ENCODE data around the gene TCAP.

The TCAP gene

GRCh38 chr17:39629494-39629880 is 35.7 kb upstream of the TCAP start:
- no peak for DNase-seq

- no peak for DNase-seq
Measured at GRCh38 chr17:39629898-39630297, 35.3 kb upstream of the TCAP start.

DNA sequence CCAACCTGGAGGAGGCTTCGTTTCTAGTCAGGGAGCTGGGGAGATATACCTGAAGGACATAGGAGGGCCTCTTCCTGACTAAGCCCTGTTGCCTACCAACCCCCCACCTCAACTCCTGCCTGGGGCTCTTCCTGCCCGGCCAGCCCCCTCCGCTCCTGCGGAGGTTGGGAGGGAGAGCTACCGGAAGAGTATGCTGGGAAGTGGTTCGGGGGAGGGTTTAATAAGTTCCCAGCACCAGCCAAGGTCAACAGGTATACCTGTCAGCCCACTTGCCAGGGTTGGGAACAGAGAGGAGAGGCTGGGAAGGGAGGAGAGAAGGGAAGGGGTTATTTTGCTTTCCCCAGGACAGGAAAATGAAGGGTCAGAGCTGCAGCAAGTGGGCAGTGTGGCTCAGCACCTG is 33.7 kb upstream of the TCAP start:
- DNase-seq: no peak

DNA sequence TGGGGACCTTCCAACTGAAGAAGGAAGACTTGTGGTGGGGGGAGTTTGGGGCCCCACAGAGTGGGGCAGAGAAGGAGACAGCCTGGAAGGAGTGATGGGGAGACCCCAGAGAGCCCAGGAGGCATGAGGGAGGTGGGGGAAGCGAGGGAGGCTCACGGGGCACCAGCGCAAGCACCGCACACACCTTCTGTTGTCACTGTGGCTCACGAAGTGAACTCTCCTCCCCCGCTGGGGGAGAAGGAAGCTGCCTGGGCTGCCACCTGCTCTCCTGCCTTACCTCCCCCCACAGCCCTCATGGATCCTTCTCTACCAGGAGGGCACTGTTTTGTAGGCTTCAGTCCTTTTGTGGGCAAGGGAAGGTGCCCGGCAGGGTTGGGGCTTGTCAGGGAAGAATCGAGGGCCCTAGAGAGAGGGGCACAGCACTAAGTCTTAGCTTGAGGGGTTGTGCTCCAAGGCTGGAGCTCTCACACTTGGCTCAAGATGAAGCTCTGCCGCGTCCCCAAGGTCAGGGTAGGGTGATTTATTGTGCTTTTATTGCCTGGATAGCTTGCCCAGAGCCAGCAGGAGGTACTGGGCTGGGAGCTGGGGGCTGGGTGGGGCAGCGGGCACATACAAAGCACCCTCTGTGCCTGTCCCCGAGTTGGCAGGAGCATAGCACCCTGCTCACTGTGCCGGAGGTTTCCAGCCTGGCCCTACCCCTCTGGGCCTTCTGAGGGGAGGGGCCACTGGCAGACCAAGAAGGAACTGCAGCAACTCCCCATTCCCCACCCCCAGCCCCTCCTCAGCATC is 32.8 kb upstream of the TCAP start:
- no peak for DNase-seq

- DNase-seq: no peak
Measured at GRCh38 chr17:39633570-39634183, 31.5 kb upstream of the TCAP start.

DNA sequence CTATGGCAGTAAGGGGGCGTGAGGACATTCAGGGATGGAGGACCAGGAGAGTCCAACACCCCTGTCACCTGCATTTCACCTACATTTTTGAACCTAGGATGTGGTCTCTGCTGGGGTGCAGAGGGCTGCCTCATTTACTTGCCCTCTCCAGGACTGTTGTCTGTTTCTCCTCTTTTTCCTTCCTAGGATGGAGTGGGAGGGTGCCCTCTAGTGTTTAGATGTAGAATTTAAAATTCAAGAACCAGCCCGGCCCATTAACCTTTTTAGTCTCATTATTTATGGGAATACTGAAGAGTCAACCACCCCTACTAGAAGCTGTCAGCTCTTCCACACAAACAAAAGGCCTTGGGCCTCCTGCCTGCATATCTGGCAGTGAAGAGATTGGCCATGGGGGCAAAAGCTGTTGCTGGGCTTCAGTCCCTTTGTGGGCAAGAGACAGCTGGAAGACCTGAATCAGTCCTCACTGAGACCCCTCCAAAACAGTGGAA is 30.7 kb upstream of the TCAP start:
- peak; percentile 12 for DNase-seq

GRCh38 chr17:39635614-39636176 is 29.5 kb upstream of the TCAP start:
- no peak for DNase-seq

GRCh38 chr17:39636587-39636926 is 28.6 kb upstream of the TCAP start:
- no peak for DNase-seq

DNA sequence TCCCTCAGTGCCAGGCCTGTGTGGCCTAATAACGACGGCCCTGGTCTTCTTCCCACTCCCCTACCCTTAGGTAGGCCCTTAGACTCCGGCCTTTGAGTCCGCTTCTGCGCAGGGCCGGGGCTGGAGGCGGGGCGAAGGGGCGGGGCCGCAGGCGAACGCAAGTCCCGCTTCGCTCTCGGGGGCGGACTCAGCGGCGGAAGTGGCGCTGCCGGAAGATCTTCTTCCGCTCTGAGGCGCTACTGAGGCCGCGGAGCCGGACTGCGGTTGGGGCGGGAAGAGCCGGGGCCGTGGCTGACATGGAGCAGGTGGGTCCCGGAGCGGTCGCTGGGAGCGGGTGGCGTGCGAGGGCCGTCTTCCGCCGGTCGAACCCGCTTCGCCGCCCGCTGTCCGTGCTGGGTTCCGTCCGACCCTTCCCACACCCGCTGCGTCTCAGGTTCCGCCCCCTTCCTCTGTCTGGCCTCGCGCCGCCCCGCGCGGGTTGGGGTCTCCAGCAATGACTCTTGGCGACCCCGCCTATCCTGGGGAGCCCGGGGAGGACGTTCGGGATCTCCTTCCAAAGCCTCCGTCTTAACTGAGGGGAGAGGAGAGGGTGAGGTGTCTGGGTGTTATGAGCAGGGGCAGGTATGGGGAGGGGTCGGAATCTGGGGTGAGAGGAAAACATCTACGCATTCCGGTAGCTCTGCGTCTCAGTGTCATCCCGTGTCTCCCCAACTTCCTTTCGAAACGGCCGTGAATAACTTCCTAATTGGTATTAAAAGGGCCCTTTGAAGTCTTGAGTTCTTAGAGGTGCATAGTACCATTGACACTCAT is 28.0 kb upstream of the TCAP start, which contains the start of gene STARD3:
TSS of gene STARD3 (plus strand) at position 218 of the 810 bp plus-strand sequence. CDS start 16,388 bp downstream, outside the sequence.
- peak; percentile 88 for DNase-seq

GRCh38 chr17:39638317-39638716 is 26.8 kb upstream of the TCAP start:
- no peak for DNase-seq

DNA sequence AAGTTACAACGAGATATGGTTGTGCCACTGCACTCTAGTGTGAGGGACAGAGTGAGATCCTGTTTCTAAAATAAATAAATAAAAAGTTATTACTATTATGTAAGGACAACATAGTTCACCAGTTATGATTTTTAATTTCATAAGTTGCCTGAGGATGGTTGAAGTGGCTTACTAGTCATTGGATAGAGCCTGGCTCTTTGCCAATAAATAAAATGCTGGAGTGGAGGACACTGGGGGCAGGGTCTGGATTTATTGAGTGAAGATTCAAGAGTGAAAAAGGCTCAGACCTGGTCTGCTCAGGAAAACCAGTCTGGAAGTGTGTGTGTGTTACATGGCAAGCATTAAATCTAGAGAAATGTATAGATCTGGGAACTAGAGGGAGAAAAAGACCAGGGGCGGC is 26.1 kb upstream of the TCAP start:
- no peak for DNase-seq

GRCh38 chr17:39639566-39640458 is 25.3 kb upstream of the TCAP start:
- no peak for DNase-seq

GRCh38 chr17:39640591-39641031 is 24.5 kb upstream of the TCAP start:
- DNase-seq: no peak

- DNase-seq: no peak
Measured at GRCh38 chr17:39641097-39641496, 24.1 kb upstream of the TCAP start.

DNA sequence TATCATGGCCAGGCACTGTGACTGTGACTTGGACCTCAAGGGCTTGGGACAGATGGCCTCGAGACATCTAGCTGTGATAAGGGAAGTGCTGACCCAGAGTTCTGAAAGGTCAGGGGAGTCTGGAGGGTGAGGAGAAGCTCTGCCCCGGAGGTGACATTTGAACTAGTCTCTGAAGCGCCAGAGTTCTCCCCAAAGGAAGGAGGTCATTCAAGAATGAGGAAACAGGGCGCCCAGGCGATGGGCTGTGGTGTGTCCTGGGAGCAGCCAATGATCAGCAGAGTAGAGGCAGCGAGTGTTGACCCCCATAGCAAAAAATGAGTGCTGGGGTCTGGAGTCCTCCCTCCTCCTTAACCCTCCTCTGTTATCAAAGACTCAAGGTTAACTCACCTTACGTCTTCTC is 23.3 kb upstream of the TCAP start:
- no peak for DNase-seq

DNA sequence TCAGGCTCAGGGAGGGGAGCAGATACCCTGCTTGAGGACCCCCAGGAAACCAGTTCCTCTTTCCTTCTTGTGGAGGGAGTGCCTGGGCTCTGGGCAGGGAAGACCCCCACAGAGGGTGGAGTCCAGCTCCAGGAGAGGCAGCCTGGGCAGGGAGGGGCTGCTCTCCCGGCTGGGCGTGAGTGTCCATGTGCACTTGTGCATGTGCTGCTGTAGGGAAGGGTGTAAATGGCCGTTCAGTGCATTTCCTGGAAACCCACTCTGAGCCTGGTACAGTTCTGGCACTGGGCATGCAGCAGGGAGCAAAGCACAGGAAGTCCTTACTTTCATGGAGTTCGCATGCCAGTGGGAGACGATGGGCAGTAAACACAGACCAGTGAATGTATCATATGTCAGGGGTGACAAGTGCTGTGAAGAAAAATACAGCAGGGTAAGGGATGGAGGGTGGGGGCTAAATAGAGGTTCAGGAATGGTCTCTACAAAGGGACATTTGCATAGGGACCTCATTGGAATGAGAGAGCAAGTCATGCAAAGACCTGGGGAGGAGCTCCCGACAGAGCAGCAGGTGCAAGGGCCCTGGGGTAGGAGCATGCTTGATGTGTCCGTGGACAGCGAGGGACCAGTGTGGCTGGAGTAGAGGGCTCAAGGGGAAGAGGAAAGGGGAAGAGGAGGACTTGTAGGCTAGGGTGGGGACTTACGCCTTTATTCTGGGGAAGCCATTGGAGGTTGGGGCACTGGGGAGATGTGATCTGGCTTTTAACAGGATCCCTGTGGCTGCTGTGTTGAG is 22.7 kb upstream of the TCAP start:
- no peak for DNase-seq

- no peak for DNase-seq
Measured at GRCh38 chr17:39643271-39643670, 21.9 kb upstream of the TCAP start.

GRCh38 chr17:39647256-39647655 is 17.9 kb upstream of the TCAP start:
- no peak for DNase-seq

DNA sequence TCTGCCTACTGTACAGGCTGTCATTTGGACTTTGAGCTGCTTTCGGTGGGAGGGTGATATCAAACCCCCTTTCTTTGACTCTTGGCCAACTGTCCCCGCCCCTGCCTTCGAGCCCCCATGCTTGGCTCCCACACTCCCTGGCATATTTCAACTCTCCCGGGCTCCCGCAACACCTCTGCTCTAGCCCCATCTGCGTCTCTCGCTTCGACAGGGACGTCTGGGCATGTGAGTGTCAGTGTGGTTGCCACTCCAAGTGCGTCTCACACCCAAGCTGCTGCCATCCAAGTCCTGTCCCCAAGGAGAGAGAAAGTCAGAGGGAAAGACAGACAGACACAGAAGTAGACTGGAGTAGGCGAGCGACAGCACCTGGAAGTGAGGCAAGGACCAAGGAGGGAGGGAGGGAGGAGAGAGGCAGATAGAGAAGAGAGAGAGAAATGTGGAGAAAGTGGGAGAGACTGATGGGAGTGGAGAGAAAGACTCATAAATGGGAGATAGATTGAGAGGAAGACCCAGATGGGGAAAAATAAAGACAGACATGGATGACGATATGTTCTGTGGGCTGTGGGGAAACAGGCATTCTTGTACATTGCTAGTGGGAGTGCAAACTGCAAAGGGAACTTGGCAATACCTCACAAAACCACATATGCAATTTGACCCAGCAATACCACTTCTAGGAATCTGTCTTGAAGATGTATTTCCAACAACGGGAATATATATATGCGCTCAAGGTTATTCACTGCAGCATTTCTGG is 16.4 kb upstream of the TCAP start:
- DNase-seq: no peak

DNA sequence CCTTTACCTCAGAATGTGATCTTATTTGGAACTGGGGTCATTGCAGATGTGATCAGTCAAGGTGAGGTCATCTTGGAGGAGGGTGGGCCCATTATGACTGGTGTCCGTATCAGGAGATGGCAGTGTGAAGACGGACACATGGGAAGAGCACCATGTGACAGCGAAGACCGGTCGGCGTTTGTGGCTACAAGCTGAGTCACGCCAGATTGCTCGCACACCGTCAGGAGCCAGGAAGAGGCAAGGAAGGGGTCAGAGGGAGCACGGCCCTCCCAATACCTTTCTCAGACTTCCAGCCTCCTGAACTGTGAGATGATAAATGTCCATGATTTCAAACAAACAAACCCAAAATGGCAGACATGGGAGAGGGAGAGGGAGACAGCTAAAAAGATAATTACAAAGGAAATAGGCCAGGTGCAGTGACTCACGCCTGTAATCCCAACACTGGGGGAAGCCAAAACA is 15.0 kb upstream of the TCAP start:
- DNase-seq: no peak
